K562 (cell line): ENCODE measurements around the gene CSNK1D. TPM values are rescaled to one million over a fixed set of nuclear protein-coding genes. Genes with fewer than 3 reads are reported as not detected.
A peak's percentile ranks its signal among the peaks of the same experiment; 100 is the strongest.

Experiments used
- CREM ChIP-seq: IDR thresholded peaks from 2 replicates; pipeline ENCODE4 v1.6.1; 2014; ENCODE audit warnings: antibody characterized with exemption, low read depth
- HDAC2 ChIP-seq: fragments of 450-650 bp; IDR thresholded peaks from 2 replicates; pipeline ENCODE4 v1.6.1; 2016; ENCODE audit warnings: mild to moderate bottlenecking
- HMGN3 ChIP-seq: IDR thresholded peaks from 2 replicates; pipeline ENCODE4 v1.6.1; 2011; ENCODE audit warnings: borderline replicate concordance, low read depth, mild to moderate bottlenecking, mixed read lengths, low read length; ENCODE audit not compliant: insufficient read length; ENCODE audit errors: extremely low read depth
- KAT2B ChIP-seq: IDR thresholded peaks from one replicate; pipeline ENCODE4 v1.6.1; 2012; ENCODE audit warnings: low read depth, mild to moderate bottlenecking, control low read depth, inconsistent platforms, low read length, moderate library complexity
- KLF13 ChIP-seq: fragments of 450-650 bp; IDR thresholded peaks from 2 replicates; pipeline ENCODE4 v1.6.1; 2016; ENCODE audit warnings: missing genetic modification characterization, low read depth, mild to moderate bottlenecking, missing compliant biosample characterization, moderate library complexity, borderline replicate concordance
- MBD1 ChIP-seq: fragments of 250-450 bp; sonication (Bioruptor Pico); IDR thresholded peaks from 2 replicates; pipeline ENCODE4 v1.8.0; 2022; ENCODE audit warnings: inconsistent platforms
- MEF2A ChIP-seq: IDR thresholded peaks from 2 replicates; pipeline ENCODE4 v1.6.1; 2011; ENCODE audit warnings: low read depth, mild to moderate bottlenecking, low read length, moderate library complexity; ENCODE audit not compliant: control insufficient read depth
- MGA ChIP-seq: fragments of 450-650 bp; IDR thresholded peaks from 2 replicates; pipeline ENCODE4 v1.6.1; 2016; ENCODE audit warnings: mild to moderate bottlenecking, moderate library complexity
- RBM34 ChIP-seq: fragments of 200-400 bp; formaldehyde crosslinking; IDR thresholded peaks from 2 replicates; pipeline ENCODE4 v1.6.1; 2018; ENCODE audit warnings: low read length, borderline replicate concordance; ENCODE audit not compliant: insufficient read depth
- TCF3 ChIP-seq: sonication (generic); formaldehyde crosslinking; IDR thresholded peaks from 2 replicates; pipeline ENCODE4 v1.4.0; 2020; ENCODE audit warnings: mild to moderate bottlenecking, missing genetic modification reagents
- USF1 ChIP-seq: sonication (generic); formaldehyde crosslinking; IDR thresholded peaks from 2 replicates; pipeline ENCODE4 v1.9.0; 2022; ENCODE audit warnings: mild to moderate bottlenecking, missing genetic modification reagents
- XRCC5 ChIP-seq: fragments of 200-400 bp; formaldehyde crosslinking; IDR thresholded peaks from 2 replicates; pipeline ENCODE4 v1.6.1; 2017; ENCODE audit warnings: low read depth, mild to moderate bottlenecking, low read length
- ZNF133 ChIP-seq: fragments of 250-450 bp; sonication (Bioruptor Pico); IDR thresholded peaks from 2 replicates; pipeline ENCODE4 v1.4.0; 2020; ENCODE audit warnings: mild to moderate bottlenecking
- ZNF507 ChIP-seq: conservative IDR thresholded peaks from 2 replicates; pipeline ENCODE4 v1.6.1; 2017; ENCODE audit warnings: missing genetic modification characterization, missing compliant biosample characterization
- polyA plus RNA-seq, 8 experiments: library from polyadenylated mRNA; depleted of rRNA in 4 of 8; stranded (reverse) in 5 of 8; unstranded in 3 of 8; fragments of >200 nt; fragmentation: Nextera tagmentation in 2 of 8; fragmentation: Illumina TruSeq in 1 of 8; extraction: Ambion mirVana in 2 of 8; extraction: Trizol in 1 of 8; gene quantifications; 2 replicates each; pipeline versions ENCODE4 v1.2.1 to v1.2.3, GENCODE V29; 2011 to 2014; ENCODE audit warnings: inconsistent platforms in 1 of 8, missing spikeins in 1 of 8
- total RNA-seq, 7 experiments: library from RNA; depleted of rRNA in 6 of 7; stranded (reverse); fragments of >200 nt in 6 of 7; fragmentation: Illumina TruSeq in 2 of 7; extraction: Trizol in 2 of 7; gene quantifications; 2 replicates each; pipeline versions ENCODE4 v1.2.1 to v1.2.3, GENCODE V29; 2011 to 2021; ENCODE audit warnings: low replicate concordance in 1 of 7

CSNK1D gene
- total and polyA plus RNA-seq, 9 of the 15 experiments (the other 6 are each of a cell fraction or from before 2014, with no cell fraction given) = 6.5 to 133 (median 41.3) TPM

GRCh38 chr17:82205720-82206508 is 67.6 kb downstream of the CSNK1D start (continued):
- TF ChIP-seq MGA (no peak), XRCC5 (peak; percentile 84), MEF2A (no peak), ZNF507 (tag) (no peak), HDAC2 (no peak), MBD1 (CRISPR knock-in tag) (0 out of 2 replicates have a peak, but pooled peaks have one; percentile 8), KLF13 (no peak), KAT2B (no peak), ZNF133 (CRISPR knock-in tag) (no peak), RBM34 (no peak), CREM (peak; percentile 69), USF1 (CRISPR knock-in tag) (no peak), TCF3 (no peak; the same call in 1 of the 2 replicates), HMGN3 (no peak)
